HEK293 (cell line): Measurements from ENCODE around the gene PWP1.

Source experiments
- HOXC10 ChIP-seq: sonication (generic); formaldehyde crosslinking; IDR thresholded peaks from 2 replicates; pipeline ENCODE4 v1.8.1; 2023; ENCODE audit warnings: mild to moderate bottlenecking, missing genetic modification reagents
- MZF1 ChIP-seq: fragments of 450-650 bp; formaldehyde crosslinking; IDR thresholded peaks from 2 replicates; pipeline ENCODE4 v1.5.1; 2017; ENCODE audit warnings: missing biosample characterization, missing genetic modification characterization, borderline replicate concordance
- SCRT1 ChIP-seq: fragments of 450-650 bp; formaldehyde crosslinking; IDR thresholded peaks from 2 replicates; pipeline ENCODE4 v1.5.1; 2016; ENCODE audit warnings: missing biosample characterization, missing genetic modification characterization, borderline replicate concordance
- SCRT2 ChIP-seq: fragments of 450-650 bp; formaldehyde crosslinking; IDR thresholded peaks from 2 replicates; pipeline ENCODE4 v1.5.1; 2016; ENCODE audit warnings: missing biosample characterization, missing genetic modification characterization
- SP7 ChIP-seq: fragments of 450-650 bp; formaldehyde crosslinking; IDR thresholded peaks from 2 replicates; pipeline ENCODE4 v1.5.1; 2016; ENCODE audit warnings: missing biosample characterization, missing genetic modification characterization
- TRIM28 ChIP-seq: IDR thresholded peaks from 2 replicates; pipeline ENCODE4 v1.6.1; 2011; ENCODE audit warnings: low read length, control low read depth, borderline replicate concordance
- ZFHX2 ChIP-seq: fragments of 450-650 bp; formaldehyde crosslinking; conservative IDR thresholded peaks from 2 replicates; pipeline ENCODE4 v1.5.1; 2016; ENCODE audit warnings: missing biosample characterization, missing genetic modification characterization
- ZNF24 ChIP-seq: fragments of 450-650 bp; formaldehyde crosslinking; IDR thresholded peaks from 2 replicates; pipeline ENCODE4 v1.5.1; 2016; ENCODE audit warnings: missing biosample characterization, missing genetic modification characterization
- ZNF292 ChIP-seq: fragments of 450-650 bp; formaldehyde crosslinking; IDR thresholded peaks from 2 replicates; pipeline ENCODE4 v1.5.1; 2016; ENCODE audit warnings: low read depth, missing biosample characterization, missing genetic modification characterization, borderline replicate concordance
- ZNF311 ChIP-seq: fragments of 450-650 bp; formaldehyde crosslinking; IDR thresholded peaks from 2 replicates; pipeline ENCODE4 v1.5.1; 2017; ENCODE audit warnings: missing biosample characterization, missing genetic modification characterization, borderline replicate concordance
- ZNF341 ChIP-seq: fragments of 450-650 bp; formaldehyde crosslinking; IDR thresholded peaks from 2 replicates; pipeline ENCODE4; 2016; ENCODE audit warnings: low read depth, missing biosample characterization, missing genetic modification characterization
- ZNF354C ChIP-seq: fragments of 450-650 bp; formaldehyde crosslinking; IDR thresholded peaks from 2 replicates; pipeline ENCODE4 v1.5.1; 2016; ENCODE audit warnings: missing biosample characterization, missing genetic modification characterization, low read depth, borderline replicate concordance
- ZNF394 ChIP-seq: fragments of 450-650 bp; formaldehyde crosslinking; IDR thresholded peaks from 2 replicates; pipeline ENCODE4 v1.5.1; 2016; ENCODE audit warnings: missing biosample characterization, missing genetic modification characterization, mild to moderate bottlenecking, moderate library complexity, borderline replicate concordance
- ZNF501 ChIP-seq: fragments of 450-650 bp; formaldehyde crosslinking; IDR thresholded peaks from 2 replicates; pipeline ENCODE4 v1.5.1; 2016; ENCODE audit warnings: missing biosample characterization, missing genetic modification characterization
- ZNF521 ChIP-seq: fragments of 450-650 bp; formaldehyde crosslinking; IDR thresholded peaks from 2 replicates; pipeline ENCODE4 v1.5.1; 2017; ENCODE audit warnings: missing biosample characterization, mild to moderate bottlenecking, missing genetic modification characterization
- ZNF549 ChIP-seq: fragments of 450-650 bp; IDR thresholded peaks from 2 replicates; pipeline ENCODE4 v1.5.1; 2018; ENCODE audit warnings: missing biosample characterization, missing genetic modification characterization, mild to moderate bottlenecking, inconsistent platforms, moderate library complexity
- ZNF555 ChIP-seq: fragments of 450-650 bp; formaldehyde crosslinking; conservative IDR thresholded peaks from 2 replicates; pipeline ENCODE4 v1.5.1; 2017; ENCODE audit warnings: missing biosample characterization, mild to moderate bottlenecking, missing genetic modification characterization, inconsistent platforms
- ZNF571 ChIP-seq: fragments of 450-650 bp; formaldehyde crosslinking; IDR thresholded peaks from 2 replicates; pipeline ENCODE4 v1.5.0; 2017; ENCODE audit warnings: missing biosample characterization, missing genetic modification characterization
- ZNF585B ChIP-seq: fragments of 450-650 bp; formaldehyde crosslinking; IDR thresholded peaks from 2 replicates; pipeline ENCODE4 v1.5.1; 2016; ENCODE audit warnings: missing biosample characterization, missing genetic modification characterization
- ZNF596 ChIP-seq: fragments of 450-650 bp; IDR thresholded peaks from 2 replicates; pipeline ENCODE4 v1.5.0; 2018; ENCODE audit warnings: missing biosample characterization, mild to moderate bottlenecking, missing genetic modification characterization, moderate library complexity
- ZNF624 ChIP-seq: fragments of 450-650 bp; formaldehyde crosslinking; IDR thresholded peaks from 2 replicates; pipeline ENCODE4 v1.5.1; 2017; ENCODE audit warnings: missing biosample characterization, missing genetic modification characterization
- ZNF629 ChIP-seq: fragments of 450-650 bp; formaldehyde crosslinking; IDR thresholded peaks from 2 replicates; pipeline ENCODE4 v1.5.1; 2017; ENCODE audit warnings: missing biosample characterization, missing genetic modification characterization
- ZNF658 ChIP-seq: fragments of 450-650 bp; formaldehyde crosslinking; IDR thresholded peaks from 2 replicates; pipeline ENCODE4; 2016; ENCODE audit warnings: missing biosample characterization, missing genetic modification characterization
- ZNF76 ChIP-seq: fragments of 450-650 bp; formaldehyde crosslinking; IDR thresholded peaks from 2 replicates; pipeline ENCODE4; 2016; ENCODE audit warnings: low read depth, missing biosample characterization, missing genetic modification characterization, borderline replicate concordance
- ZNF768 ChIP-seq: fragments of 450-650 bp; formaldehyde crosslinking; IDR thresholded peaks from 2 replicates; pipeline ENCODE4 v1.5.1; 2018; ENCODE audit warnings: missing biosample characterization, mild to moderate bottlenecking, missing genetic modification characterization
- ZNF837 ChIP-seq: fragments of 450-650 bp; formaldehyde crosslinking; IDR thresholded peaks from 2 replicates; pipeline ENCODE4 v1.5.1; 2016; ENCODE audit warnings: missing biosample characterization, missing genetic modification characterization
- ZSCAN16 ChIP-seq: fragments of 450-650 bp; formaldehyde crosslinking; IDR thresholded peaks from 2 replicates; pipeline ENCODE4 v1.5.1; 2016; ENCODE audit warnings: missing biosample characterization, missing genetic modification characterization
- ZSCAN30 ChIP-seq: fragments of 450-650 bp; IDR thresholded peaks from 2 replicates; pipeline ENCODE4 v1.5.1; 2018; ENCODE audit warnings: missing biosample characterization, mild to moderate bottlenecking, missing genetic modification characterization, moderate library complexity
- TF ChIP-seq, protein P1 (sequence below): fragments of 450-650 bp; formaldehyde crosslinking; IDR thresholded peaks from 2 replicates; pipeline ENCODE4 v1.5.1; 2017; ENCODE audit warnings: missing biosample characterization, mild to moderate bottlenecking, missing genetic modification characterization, moderate library complexity
- TF ChIP-seq, protein P2 (sequence below): fragments of 450-650 bp; formaldehyde crosslinking; IDR thresholded peaks from 2 replicates; pipeline ENCODE4 v1.5.1; 2016; ENCODE audit warnings: missing biosample characterization, missing genetic modification characterization
- TF ChIP-seq, protein P3 (sequence below): fragments of 450-650 bp; formaldehyde crosslinking; IDR thresholded peaks from 2 replicates; pipeline ENCODE4 v1.5.1; 2017; ENCODE audit warnings: missing biosample characterization, missing genetic modification characterization
- TF ChIP-seq, protein P4 (sequence below): fragments of 450-650 bp; formaldehyde crosslinking; IDR thresholded peaks from 2 replicates; pipeline ENCODE4 v1.5.1; 2017; ENCODE audit warnings: missing biosample characterization, missing genetic modification characterization
- TF ChIP-seq, protein P5 (sequence below): fragments of 450-650 bp; formaldehyde crosslinking; IDR thresholded peaks from 2 replicates; pipeline ENCODE4 v1.5.1; 2016; ENCODE audit warnings: missing biosample characterization, missing genetic modification characterization

PWP1 gene

DNA sequence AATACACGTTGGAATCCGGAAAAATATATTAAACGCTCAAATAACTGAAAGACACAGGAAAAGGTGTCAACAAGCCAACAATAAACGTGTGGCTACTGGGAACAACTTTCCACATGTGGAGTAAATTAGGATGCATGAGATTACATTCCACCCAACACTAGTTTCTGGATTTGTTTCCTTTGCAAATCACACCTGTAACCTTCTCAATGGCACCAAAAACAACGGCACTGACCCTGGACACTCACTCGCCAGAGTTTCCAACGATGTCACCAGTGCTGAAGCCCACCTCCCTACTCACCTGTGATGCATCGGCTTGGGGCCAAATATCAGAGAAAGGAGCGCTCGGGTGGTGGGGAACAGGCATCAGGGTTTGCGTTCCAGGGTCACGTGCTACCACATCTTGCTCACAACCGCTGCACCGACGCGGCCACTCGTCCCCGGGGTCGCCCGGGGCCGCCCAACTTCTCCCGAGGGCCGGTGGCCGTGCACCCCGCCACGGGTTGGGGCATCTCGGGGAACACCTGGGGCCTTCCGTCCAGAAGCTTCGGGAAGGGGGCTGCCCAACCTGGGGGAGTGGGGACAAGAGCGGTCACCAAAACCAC is 74.7 kb downstream of the PWP1 start (continued):
- TF ChIP-seq, protein P1, sequence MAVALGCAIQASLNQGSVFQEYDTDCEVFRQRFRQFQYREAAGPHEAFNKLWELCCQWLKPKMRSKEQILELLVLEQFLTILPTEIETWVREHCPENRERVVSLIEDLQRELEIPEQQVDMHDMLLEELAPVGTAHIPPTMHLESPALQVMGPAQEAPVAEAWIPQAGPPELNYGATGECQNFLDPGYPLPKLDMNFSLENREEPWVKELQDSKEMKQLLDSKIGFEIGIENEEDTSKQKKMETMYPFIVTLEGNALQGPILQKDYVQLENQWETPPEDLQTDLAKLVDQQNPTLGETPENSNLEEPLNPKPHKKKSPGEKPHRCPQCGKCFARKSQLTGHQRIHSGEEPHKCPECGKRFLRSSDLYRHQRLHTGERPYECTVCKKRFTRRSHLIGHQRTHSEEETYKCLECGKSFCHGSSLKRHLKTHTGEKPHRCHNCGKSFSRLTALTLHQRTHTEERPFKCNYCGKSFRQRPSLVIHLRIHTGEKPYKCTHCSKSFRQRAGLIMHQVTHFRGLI (tag by site-specific recombination): 0 out of 2 replicates have a peak, but pooled peaks have one; percentile 9
- TF ChIP-seq ZFHX2 (tag by site-specific recombination) (no peak), ZNF549 (no peak), ZNF658 (tag by site-specific recombination) (no peak), ZNF354C (tag by site-specific recombination) (no peak), ZSCAN30 (tag by site-specific recombination) (no peak), SCRT1 (tag by site-specific recombination) (peak; percentile 75), ZNF624 (tag by site-specific recombination) (no peak), ZNF768 (no peak), TRIM28 (no peak), MZF1 (no peak), SP7 (tag by site-specific recombination) (0 out of 2 replicates have a peak, but pooled peaks have one; percentile 10), ZNF501 (peak; percentile 31; the same call in 1 of the 2 replicates), ZSCAN16 (tag by site-specific recombination) (no peak), ZNF341 (tag by site-specific recombination) (no peak), ZNF555 (tag by site-specific recombination) (no peak), ZNF311 (tag by site-specific recombination) (no peak), ZNF596 (no peak), ZNF837 (no peak), ZNF76 (tag by site-specific recombination) (peak; percentile 47; the same call in 1 of the 2 replicates), ZNF521 (no peak), ZNF585B (tag by site-specific recombination) (no peak), ZNF24 (no peak), HOXC10 (CRISPR knock-in tag) (no peak), ZNF571 (tag by site-specific recombination) (no peak), ZNF394 (tag by site-specific recombination) (no peak), ZNF629 (tag by site-specific recombination) (no peak), ZNF292 (no peak), SCRT2 (peak; percentile 85)
- TF ChIP-seq, protein P2, sequence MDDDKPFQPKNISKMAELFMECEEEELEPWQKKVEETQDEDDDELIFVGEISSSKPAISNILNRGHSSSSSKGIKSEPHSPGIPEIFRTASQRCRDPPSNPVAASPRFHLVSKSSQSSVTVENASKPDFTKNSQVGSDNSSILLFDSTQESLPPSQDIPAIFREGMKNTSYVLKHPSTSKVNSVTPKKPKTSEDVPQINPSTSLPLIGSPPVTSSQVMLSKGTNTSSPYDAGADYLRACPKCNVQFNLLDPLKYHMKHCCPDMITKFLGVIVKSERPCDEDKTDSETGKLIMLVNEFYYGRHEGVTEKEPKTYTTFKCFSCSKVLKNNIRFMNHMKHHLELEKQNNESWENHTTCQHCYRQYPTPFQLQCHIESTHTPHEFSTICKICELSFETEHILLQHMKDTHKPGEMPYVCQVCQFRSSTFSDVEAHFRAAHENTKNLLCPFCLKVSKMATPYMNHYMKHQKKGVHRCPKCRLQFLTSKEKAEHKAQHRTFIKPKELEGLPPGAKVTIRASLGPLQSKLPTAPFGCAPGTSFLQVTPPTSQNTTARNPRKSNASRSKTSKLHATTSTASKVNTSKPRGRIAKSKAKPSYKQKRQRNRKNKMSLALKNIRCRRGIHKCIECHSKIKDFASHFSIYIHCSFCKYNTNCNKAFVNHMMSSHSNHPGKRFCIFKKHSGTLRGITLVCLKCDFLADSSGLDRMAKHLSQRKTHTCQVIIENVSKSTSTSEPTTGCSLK (tag by site-specific recombination): no peak
- TF ChIP-seq, protein P3, sequence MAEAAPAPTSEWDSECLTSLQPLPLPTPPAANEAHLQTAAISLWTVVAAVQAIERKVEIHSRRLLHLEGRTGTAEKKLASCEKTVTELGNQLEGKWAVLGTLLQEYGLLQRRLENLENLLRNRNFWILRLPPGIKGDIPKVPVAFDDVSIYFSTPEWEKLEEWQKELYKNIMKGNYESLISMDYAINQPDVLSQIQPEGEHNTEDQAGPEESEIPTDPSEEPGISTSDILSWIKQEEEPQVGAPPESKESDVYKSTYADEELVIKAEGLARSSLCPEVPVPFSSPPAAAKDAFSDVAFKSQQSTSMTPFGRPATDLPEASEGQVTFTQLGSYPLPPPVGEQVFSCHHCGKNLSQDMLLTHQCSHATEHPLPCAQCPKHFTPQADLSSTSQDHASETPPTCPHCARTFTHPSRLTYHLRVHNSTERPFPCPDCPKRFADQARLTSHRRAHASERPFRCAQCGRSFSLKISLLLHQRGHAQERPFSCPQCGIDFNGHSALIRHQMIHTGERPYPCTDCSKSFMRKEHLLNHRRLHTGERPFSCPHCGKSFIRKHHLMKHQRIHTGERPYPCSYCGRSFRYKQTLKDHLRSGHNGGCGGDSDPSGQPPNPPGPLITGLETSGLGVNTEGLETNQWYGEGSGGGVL (tag by site-specific recombination): no peak
- TF ChIP-seq, protein P4, sequence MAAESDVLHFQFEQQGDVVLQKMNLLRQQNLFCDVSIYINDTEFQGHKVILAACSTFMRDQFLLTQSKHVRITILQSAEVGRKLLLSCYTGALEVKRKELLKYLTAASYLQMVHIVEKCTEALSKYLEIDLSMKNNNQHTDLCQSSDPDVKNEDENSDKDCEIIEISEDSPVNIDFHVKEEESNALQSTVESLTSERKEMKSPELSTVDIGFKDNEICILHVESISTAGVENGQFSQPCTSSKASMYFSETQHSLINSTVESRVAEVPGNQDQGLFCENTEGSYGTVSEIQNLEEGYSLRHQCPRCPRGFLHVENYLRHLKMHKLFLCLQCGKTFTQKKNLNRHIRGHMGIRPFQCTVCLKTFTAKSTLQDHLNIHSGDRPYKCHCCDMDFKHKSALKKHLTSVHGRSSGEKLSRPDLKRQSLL (tag by site-specific recombination): no peak
- TF ChIP-seq, protein P5, sequence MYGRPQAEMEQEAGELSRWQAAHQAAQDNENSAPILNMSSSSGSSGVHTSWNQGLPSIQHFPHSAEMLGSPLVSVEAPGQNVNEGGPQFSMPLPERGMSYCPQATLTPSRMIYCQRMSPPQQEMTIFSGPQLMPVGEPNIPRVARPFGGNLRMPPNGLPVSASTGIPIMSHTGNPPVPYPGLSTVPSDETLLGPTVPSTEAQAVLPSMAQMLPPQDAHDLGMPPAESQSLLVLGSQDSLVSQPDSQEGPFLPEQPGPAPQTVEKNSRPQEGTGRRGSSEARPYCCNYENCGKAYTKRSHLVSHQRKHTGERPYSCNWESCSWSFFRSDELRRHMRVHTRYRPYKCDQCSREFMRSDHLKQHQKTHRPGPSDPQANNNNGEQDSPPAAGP (tag by site-specific recombination): no peak
